Esophagus (tissue), 2 donors: ENCODE results near the gene PINLYP. TPM values are rescaled to one million over a fixed set of nuclear protein-coding genes. Genes with fewer than 3 reads are reported as not detected.

Source experiments
- H3K27ac ChIP-seq, 2 donors: one replicate each; pipeline ENCODE4 v1.5.1; 2013; ENCODE audit warnings: low read depth in 2 of 2, mild to moderate bottlenecking in 2 of 2, inconsistent platforms in 1 of 2, low read length in 1 of 2, moderate library complexity in 1 of 2
- H3K27me3 ChIP-seq, 2 donors: one replicate each; pipeline ENCODE4 v1.6.1; 2013; ENCODE audit warnings: low read length in 2 of 2, control low read depth in 1 of 2, mild to moderate bottlenecking in 1 of 2; ENCODE audit not compliant: insufficient read depth in 2 of 2, control insufficient read depth in 1 of 2
- H3K36me3 ChIP-seq, 2 donors: one replicate each; pipeline ENCODE4 v1.6.1; 2013; ENCODE audit warnings: low read length in 1 of 2; ENCODE audit not compliant: control insufficient read depth in 2 of 2, insufficient read depth in 2 of 2
- H3K4me1 ChIP-seq, 2 donors: one replicate each; pipeline ENCODE4 v1.6.1; 2013; ENCODE audit warnings: low read length in 1 of 2; ENCODE audit not compliant: control insufficient read depth in 2 of 2, insufficient read depth in 2 of 2
- H3K4me3 ChIP-seq, 2 donors: one replicate each; pipeline ENCODE4 v1.5.1; 2013; ENCODE audit warnings: low read length in 2 of 2, mild to moderate bottlenecking in 2 of 2, low read depth in 1 of 2, moderate library complexity in 1 of 2
- H3K9me3 ChIP-seq, 2 donors: one replicate each; pipeline ENCODE4 v1.6.1; 2013; ENCODE audit warnings: mild to moderate bottlenecking in 2 of 2, low read depth in 1 of 2, low read length in 1 of 2, moderate library complexity in 1 of 2; ENCODE audit not compliant: control insufficient read depth in 2 of 2, insufficient read depth in 1 of 2
- WGBS, 2 donors: extraction: QIAGEN DNeasy Blood & Tissue Kit; methylation state at CpG; one replicate each; pipeline ENCODE4 v1.1.7; 2013; 5-methylcytosine and 5-hydroxymethylcytosine counted together
- polyA plus RNA-seq, 2 donors: library from polyadenylated mRNA; stranded (reverse); fragments of 200-250 nt; gene quantifications; one replicate each; pipeline ENCODE4 v1.2.3, GENCODE V29; 2013
- donor health status: healthy with polysubstance abuse.
- donor health status: Bipolar disorder and iron deficiency.

PINLYP gene
- polyA plus RNA-seq, 2 donors, result 13.5 to 17.6 TPM

DNA sequence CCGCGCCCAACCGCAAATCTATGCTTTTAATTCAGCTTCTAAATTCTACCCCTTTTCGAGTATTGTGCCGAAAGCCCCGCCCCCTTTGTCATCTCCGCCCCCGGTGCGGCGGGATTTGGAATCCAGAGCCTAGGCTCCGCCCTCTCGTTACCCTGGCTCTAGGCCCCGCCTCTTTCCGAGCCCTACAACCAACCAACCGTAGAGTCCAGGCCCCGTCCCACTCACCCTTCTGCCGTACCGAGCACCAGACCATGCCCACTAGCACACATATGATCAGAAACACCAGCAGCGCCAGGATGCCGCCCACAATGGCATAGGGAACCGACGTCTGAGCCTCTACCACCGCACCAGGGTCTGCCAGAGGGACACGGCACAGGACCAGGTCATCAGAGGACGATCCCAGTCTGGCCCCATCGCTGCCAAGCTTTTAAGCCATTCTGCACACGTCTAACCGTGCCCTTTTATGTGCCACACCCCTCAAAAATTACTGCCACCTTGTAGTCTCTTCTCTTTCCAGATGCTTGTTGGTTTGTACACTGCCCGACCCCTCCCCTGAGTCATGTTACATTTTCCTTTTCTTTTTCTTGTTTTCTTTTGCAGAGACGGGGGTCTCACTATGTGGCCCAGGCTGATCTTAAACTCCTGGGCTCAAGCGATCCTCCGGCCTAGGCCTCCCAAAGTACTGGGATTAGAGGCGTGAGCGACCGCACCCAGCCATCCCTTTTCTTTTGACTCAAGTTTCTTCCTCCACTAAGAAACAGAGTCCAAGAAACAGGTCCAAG is 48.5 kb downstream of the PINLYP start:
- no peaks in the 10 kb centered on the region for H3K9me3 ChIP-seq
- no peak overlapping the region for H3K4me3 ChIP-seq
- no peaks in the 10 kb centered on the region for H3K36me3 ChIP-seq
- H3K27ac ChIP-seq, result no peak overlapping the region
- H3K27me3 ChIP-seq, result no peaks in the 10 kb centered on the region
- WGBS, 2 donors, result 85 to 86% methylated on average over 35 of the region's 35 CpGs
- H3K4me1 ChIP-seq, result peaks cover 4 to 7% of the 10 kb centered on the region in 2 donors

DNA sequence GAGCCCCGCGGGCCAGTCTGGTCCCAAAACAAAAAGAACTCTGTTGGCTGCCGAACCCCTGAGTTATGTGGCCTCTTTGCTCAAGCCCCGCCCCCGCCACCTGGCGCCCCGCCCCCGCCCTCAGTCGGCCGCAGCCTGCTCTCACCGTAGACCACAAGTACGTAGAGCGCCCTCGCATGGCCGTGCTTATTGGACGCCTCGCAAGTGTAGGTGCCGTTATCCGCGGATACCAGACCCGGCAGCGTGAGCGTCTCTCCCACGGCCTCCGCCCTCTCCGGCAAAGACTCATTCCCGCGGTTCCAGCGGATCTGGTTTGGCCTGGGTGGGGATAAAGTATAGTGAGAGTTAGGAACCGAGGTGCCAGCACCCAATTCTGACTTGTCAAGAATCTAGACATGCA is 49.3 kb downstream of the PINLYP start:
- Histone ChIP-seq H3K27ac (peak overlapping the region in 1 of 2 donors; percentile 59), H3K36me3 (no peaks in the 10 kb centered on the region), H3K4me3 (no peak overlapping the region), H3K27me3 (no peaks in the 10 kb centered on the region), H3K9me3 (no peaks in the 10 kb centered on the region), H3K4me1 (peaks cover 2 to 7% of the 10 kb centered on the region in 2 donors)
- WGBS, 2 donors, result 28 to 38% methylated on average over 30 of the region's 30 CpGs

DNA sequence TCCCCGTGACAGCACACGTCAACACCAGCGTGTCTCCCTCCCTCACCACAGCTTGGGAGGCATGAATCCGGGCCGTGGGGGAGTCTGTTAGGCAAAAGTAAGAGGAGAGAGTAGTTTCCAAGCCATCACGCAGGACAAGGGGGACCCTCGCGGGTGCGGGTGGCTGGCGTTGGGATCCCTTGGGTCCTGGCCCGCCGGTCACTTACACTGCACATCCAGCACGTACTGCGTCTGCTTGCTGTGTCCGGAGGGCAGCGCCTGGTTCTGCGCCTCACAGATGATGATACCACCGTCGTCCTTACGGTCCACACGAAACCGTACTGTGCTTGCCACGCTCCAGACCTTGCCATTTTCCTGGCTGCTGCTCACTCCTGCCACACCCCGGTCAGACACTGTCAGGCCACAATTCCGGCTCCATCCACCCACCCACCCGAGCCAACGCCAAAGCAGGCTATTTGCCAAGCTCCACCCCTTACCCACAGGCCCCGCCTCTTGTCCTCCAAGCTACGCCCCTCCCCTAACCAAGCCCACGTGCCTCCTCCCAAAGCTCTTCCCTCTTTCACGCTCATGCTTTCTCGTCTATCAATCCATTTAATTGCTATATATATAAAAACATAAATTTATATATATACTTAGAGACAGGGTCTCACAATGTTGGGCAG is 50.4 kb downstream of the PINLYP start:
- Histone ChIP-seq H3K4me3 (no peak overlapping the region), H3K36me3 (no peaks in the 10 kb centered on the region), H3K27me3 (no peaks in the 10 kb centered on the region), H3K4me1 (peaks cover 0 to 3% of the 10 kb centered on the region in 2 donors), H3K27ac (no peak overlapping the region), H3K9me3 (no peaks in the 10 kb centered on the region)
- WGBS, 2 donors, result 82 to 83% methylated on average over 29 to 32 of the region's 32 CpGs

DNA sequence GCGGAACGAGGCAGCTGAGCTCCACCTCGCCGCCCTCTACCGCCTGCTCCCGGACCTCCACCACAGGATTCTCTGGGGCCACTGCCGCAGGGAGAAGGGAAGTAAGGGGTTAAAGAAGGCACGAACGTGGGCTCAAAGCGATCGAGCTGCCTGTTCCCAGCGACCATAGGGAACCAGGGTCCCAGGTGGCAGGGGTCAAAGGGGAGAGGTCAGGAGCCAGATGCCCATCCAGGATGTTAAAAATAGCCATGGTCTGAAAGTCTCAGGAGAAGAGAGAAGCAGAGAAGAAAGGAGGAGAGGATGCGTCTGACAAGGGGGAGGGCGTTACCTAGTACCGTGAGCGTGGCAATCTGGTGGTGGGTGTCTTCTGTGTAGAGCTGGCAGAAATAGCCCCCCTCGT is 51.2 kb downstream of the PINLYP start:
- Histone ChIP-seq H3K27ac (no peak overlapping the region), H3K27me3 (no peaks in the 10 kb centered on the region), H3K4me3 (no peak overlapping the region), H3K9me3 (no peaks in the 10 kb centered on the region), H3K36me3 (no peaks in the 10 kb centered on the region), H3K4me1 (peaks cover 0 to 3% of the 10 kb centered on the region in 2 donors)
- 63 to 68% methylated on average over 17 of the region's 17 CpGs for WGBS, 2 donors

DNA sequence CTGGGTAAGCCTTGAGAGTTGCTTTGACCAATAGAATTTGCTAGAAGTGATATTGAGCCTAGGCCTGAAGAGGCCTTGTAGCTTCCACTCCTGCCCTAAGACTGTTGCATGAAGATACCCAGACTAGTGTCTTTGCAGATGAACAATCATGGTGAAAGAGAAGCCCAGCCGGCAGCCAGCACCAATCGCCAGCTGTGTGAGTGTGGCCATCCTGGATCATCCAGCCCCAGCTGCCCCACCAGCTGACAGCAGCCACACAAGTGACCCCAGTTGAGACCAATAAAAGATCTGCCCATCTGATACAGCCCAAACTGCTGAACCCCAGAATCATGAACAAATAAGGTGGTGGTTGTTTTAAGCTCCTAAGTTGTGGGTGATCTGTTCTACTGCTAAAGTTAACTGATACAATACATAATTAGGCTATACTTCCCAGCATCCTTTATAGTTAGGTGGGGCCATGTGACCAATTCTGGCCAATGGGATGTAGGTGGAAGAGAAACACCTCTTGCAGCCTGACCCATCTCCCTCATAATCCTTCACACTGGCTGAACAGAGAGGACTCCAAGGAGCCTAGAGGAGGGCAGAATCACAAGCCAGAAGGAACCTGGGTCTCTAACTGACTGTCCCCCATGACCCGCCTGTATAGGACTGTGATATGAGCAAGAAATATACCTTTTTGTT is 53.2 kb downstream of the PINLYP start:
- H3K4me3 ChIP-seq, result no peak overlapping the region
- 87 to 92% methylated on average over 3 of the region's 3 CpGs for WGBS, 2 donors
- no peak overlapping the region for H3K27ac ChIP-seq
- H3K36me3 ChIP-seq, result no peaks in the 10 kb centered on the region
- peaks cover 0 to 3% of the 10 kb centered on the region in 2 donors for H3K4me1 ChIP-seq
- no peaks in the 10 kb centered on the region for H3K27me3 ChIP-seq
- H3K9me3 ChIP-seq, result no peaks in the 10 kb centered on the region

DNA sequence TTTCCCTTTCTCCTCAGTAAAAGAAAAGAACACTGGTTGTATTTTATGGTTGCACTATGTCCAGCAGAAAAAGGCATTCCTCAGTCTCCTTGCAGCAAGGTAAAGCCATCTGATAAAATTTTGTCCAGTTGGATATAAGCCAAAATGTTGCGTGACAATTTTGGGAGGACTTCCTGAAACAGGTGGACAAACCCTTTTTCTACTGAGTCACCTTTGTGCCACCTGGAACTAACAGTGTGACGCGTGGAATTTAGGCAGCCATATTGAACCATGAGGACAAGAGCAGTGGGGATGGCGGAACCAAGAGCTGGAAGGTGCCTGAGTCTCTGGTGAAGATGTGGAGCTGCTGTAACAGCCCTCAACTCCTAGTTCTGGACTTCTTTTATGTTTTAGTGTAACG is 55.9 kb downstream of the PINLYP start:
- Histone ChIP-seq H3K4me1 (peaks cover 0 to 8% of the 10 kb centered on the region in 2 donors), H3K4me3 (no peak overlapping the region), H3K27me3 (no peaks in the 10 kb centered on the region), H3K27ac (no peak overlapping the region), H3K36me3 (no peaks in the 10 kb centered on the region), H3K9me3 (no peaks in the 10 kb centered on the region)
- WGBS, 2 donors, result 86 to 90% methylated on average over 5 of the region's 5 CpGs

Other genes with a start within 250 kb of the PINLYP start
- gene CD177, start 222.1 kb upstream of the PINLYP start, polyA plus RNA-seq, result under 1 TPM; 0.06 to 0.53 TPM
- gene TEX101, start 160.9 kb upstream of the PINLYP start, polyA plus RNA-seq, result 1 to 10 TPM in 1 of 2 donors, under 1 TPM in 1; 0.96 to 2.4 TPM
- 100 to 1,000 TPM; 208 to 770 TPM for gene LYPD3, start 110.2 kb upstream of the PINLYP start, polyA plus RNA-seq
- 10 to 100 TPM; 58.1 to 70.1 TPM for gene PHLDB3, start 71.1 kb upstream of the PINLYP start, polyA plus RNA-seq
- 10 to 100 TPM; 50.5 to 78.9 TPM for gene ETHE1, start 48.6 kb upstream of the PINLYP start, polyA plus RNA-seq
- 1 to 10 TPM in 1 of 2 donors, under 1 TPM in 1; 0.59 to 1.0 TPM for gene ZNF575, start 42.6 kb upstream of the PINLYP start, polyA plus RNA-seq
- 10 to 100 TPM; 13.7 to 14.4 TPM for gene XRCC1, start 274 bp upstream of the PINLYP start, polyA plus RNA-seq
- 1 to 10 TPM; 3.1 to 4.1 TPM for gene IRGQ, start 20.3 kb downstream of the PINLYP start, polyA plus RNA-seq
- 10 to 100 TPM in 1 of 2 donors, 1 to 10 TPM in 1; 6.8 to 13.0 TPM for gene ZNF576, start 20.8 kb downstream of the PINLYP start, polyA plus RNA-seq
- gene SRRM5, start 36.3 kb downstream of the PINLYP start, polyA plus RNA-seq, result under 1 TPM; 0.14 to 0.71 TPM
- 10 to 100 TPM; 20.4 to 27.3 TPM for gene ZNF428, start 43.8 kb downstream of the PINLYP start, polyA plus RNA-seq
- gene CADM4, start 64.0 kb downstream of the PINLYP start, polyA plus RNA-seq, result 10 to 100 TPM in 1 of 2 donors, 1 to 10 TPM in 1; 9.7 to 21.7 TPM
- 1 to 10 TPM; 5.4 to 5.6 TPM for gene PLAUR, start 94.4 kb downstream of the PINLYP start, polyA plus RNA-seq
- gene IRGC, start 140.3 kb downstream of the PINLYP start, polyA plus RNA-seq, result not detected
- gene SMG9, start 179.2 kb downstream of the PINLYP start, polyA plus RNA-seq, result 10 to 100 TPM; 15.8 to 23.2 TPM
- 1 to 10 TPM; 3.9 to 4.6 TPM for gene KCNN4, start 205.2 kb downstream of the PINLYP start, polyA plus RNA-seq
- gene LYPD5, start 226.6 kb downstream of the PINLYP start, polyA plus RNA-seq, result 10 to 100 TPM in 1 of 2 donors, 1 to 10 TPM in 1; 3.8 to 12.3 TPM